Nephron (organoid): ENCODE measurements around the gene SPAG17.

Experiments
- H3K27ac Mint-ChIP-seq, 3 experiments: 2 replicates each; pipeline ENCODE4 v1.8.0; 2020; ENCODE audit warnings: mixed read lengths in 3 of 3, mild to moderate bottlenecking in 2 of 3, moderate library complexity in 1 of 3
- H3K27me3 Mint-ChIP-seq: 2 replicates; pipeline ENCODE4 v1.8.0; 2021; ENCODE audit warnings: low read depth, mild to moderate bottlenecking, moderate library complexity, mixed read lengths
- H3K36me3 Mint-ChIP-seq: 2 replicates; pipeline ENCODE4 v1.8.0; 2020; ENCODE audit warnings: low read depth, mixed read lengths
- H3K4me1 Mint-ChIP-seq: 2 replicates; pipeline ENCODE4 v1.8.0; 2020; ENCODE audit warnings: mixed read lengths
- H3K4me3 Mint-ChIP-seq, 3 experiments: 2 replicates each; pipeline ENCODE4 v1.8.0; 2020; ENCODE audit warnings: mild to moderate bottlenecking in 3 of 3, mixed read lengths in 3 of 3, moderate library complexity in 2 of 3
- H3K9me3 Mint-ChIP-seq: 2 replicates; pipeline ENCODE4 v1.8.0; 2020; ENCODE audit warnings: mixed read lengths
- CTCF ChIP-seq, 3 experiments: fragments of 200-600 bp; sonication (generic); IDR thresholded peaks; one replicate each; pipeline ENCODE4 v1.5.0; 2021; ENCODE audit warnings: antibody characterized with exemption in 3 of 3; ENCODE audit not compliant: unreplicated experiment in 3 of 3

SPAG17 gene

GRCh38 chr1:118021668-118022067 lies 163.4 kb downstream of the SPAG17 start:
- Mint-ChIP-seq H3K4me3 (no peak overlapping the region), H3K27ac (no peak overlapping the region), H3K36me3 (no peaks in the 10 kb centered on the region), H3K27me3 (no peaks in the 10 kb centered on the region), H3K4me1 (no peaks in the 10 kb centered on the region), H3K9me3 (no peaks in the 10 kb centered on the region)
- TF ChIP-seq CTCF (IDR thresholded peaks at IDR 0.05; ENCODE audit: unreplicated experiment in 3 of 3) = no peak

- Mint-ChIP-seq H3K4me3 (no peak overlapping the region), H3K4me1 (no peaks in the 10 kb centered on the region), H3K36me3 (no peaks in the 10 kb centered on the region), H3K27me3 (no peaks in the 10 kb centered on the region), H3K9me3 (no peaks in the 10 kb centered on the region), H3K27ac (no peak overlapping the region)
- no peak for TF ChIP-seq CTCF (IDR thresholded peaks at IDR 0.05; ENCODE audit: unreplicated experiment in 3 of 3)
These were observed 167.0 kb downstream of the SPAG17 start for GRCh38 chr1:118018060-118018459.

GRCh38 chr1:118013938-118014337 lies 171.1 kb downstream of the SPAG17 start:
- H3K4me3 Mint-ChIP-seq = no peak overlapping the region

GRCh38 chr1:118013336-118013735 lies 171.7 kb downstream of the SPAG17 start:
- Mint-ChIP-seq H3K27me3 (no peaks in the 10 kb centered on the region), H3K36me3 (no peaks in the 10 kb centered on the region), H3K4me3 (no peak overlapping the region), H3K27ac (no peak overlapping the region), H3K9me3 (no peaks in the 10 kb centered on the region), H3K4me1 (no peaks in the 10 kb centered on the region)
- TF ChIP-seq CTCF (IDR thresholded peaks at IDR 0.05; ENCODE audit: unreplicated experiment in 3 of 3) = no peak

More at GRCh38 chr1:118013938-118014337, 171.1 kb downstream of the SPAG17 start:
- Mint-ChIP-seq H3K36me3 (no peaks in the 10 kb centered on the region), H3K27ac (no peak overlapping the region), H3K27me3 (no peaks in the 10 kb centered on the region), H3K9me3 (no peaks in the 10 kb centered on the region), H3K4me1 (no peaks in the 10 kb centered on the region)
- no peak for TF ChIP-seq CTCF (IDR thresholded peaks at IDR 0.05; ENCODE audit: unreplicated experiment in 3 of 3)

- TF ChIP-seq CTCF (IDR thresholded peaks at IDR 0.05; ENCODE audit: unreplicated experiment in 3 of 3) = no peak
- no peaks in the 10 kb centered on the region for H3K9me3 Mint-ChIP-seq
These were observed 172.4 kb downstream of the SPAG17 start for GRCh38 chr1:118012515-118013124.

GRCh38 chr1:118008011-118008410 lies 177.0 kb downstream of the SPAG17 start:
- no peaks in the 10 kb centered on the region for H3K4me1 Mint-ChIP-seq
- peaks cover 14% of the 10 kb centered on the region for H3K36me3 Mint-ChIP-seq
- H3K27me3 Mint-ChIP-seq = no peaks in the 10 kb centered on the region
- peaks cover 11% of the 10 kb centered on the region for H3K9me3 Mint-ChIP-seq
- no peak overlapping the region for H3K4me3 Mint-ChIP-seq
- TF ChIP-seq CTCF (IDR thresholded peaks at IDR 0.05; ENCODE audit: unreplicated experiment in 3 of 3) = no peak
- no peak overlapping the region for H3K27ac Mint-ChIP-seq

More at GRCh38 chr1:118012515-118013124, 172.4 kb downstream of the SPAG17 start:
- no peaks in the 10 kb centered on the region for H3K36me3 Mint-ChIP-seq
- no peak overlapping the region for H3K27ac Mint-ChIP-seq
- H3K4me1 Mint-ChIP-seq = no peaks in the 10 kb centered on the region
- no peak overlapping the region for H3K4me3 Mint-ChIP-seq
- H3K27me3 Mint-ChIP-seq = no peaks in the 10 kb centered on the region
